Tibial nerve (tissue), 4 donors: ENCODE results near the gene ETV6.

Experiments
- EP300 ChIP-seq, 2 donors: sonication (generic); formaldehyde crosslinking; IDR thresholded peaks; one replicate each; pipeline ENCODE4 v1.6.1; 2017; ENCODE audit warnings: antibody characterized with exemption in 2 of 2, mild to moderate bottlenecking in 1 of 2
- TF ChIP-seq, protein P1 (sequence below), 5 experiments: fragments of 200-600 bp in 3 of 5; fragments of 450-650 bp in 2 of 5; sonication (generic) in 3 of 5; IDR thresholded peaks; one replicate each; pipeline ENCODE4 v1.5.1; 2016 to 2019; ENCODE audit warnings: antibody characterized with exemption in 5 of 5, mild to moderate bottlenecking in 3 of 5, moderate library complexity in 2 of 5

DNA sequence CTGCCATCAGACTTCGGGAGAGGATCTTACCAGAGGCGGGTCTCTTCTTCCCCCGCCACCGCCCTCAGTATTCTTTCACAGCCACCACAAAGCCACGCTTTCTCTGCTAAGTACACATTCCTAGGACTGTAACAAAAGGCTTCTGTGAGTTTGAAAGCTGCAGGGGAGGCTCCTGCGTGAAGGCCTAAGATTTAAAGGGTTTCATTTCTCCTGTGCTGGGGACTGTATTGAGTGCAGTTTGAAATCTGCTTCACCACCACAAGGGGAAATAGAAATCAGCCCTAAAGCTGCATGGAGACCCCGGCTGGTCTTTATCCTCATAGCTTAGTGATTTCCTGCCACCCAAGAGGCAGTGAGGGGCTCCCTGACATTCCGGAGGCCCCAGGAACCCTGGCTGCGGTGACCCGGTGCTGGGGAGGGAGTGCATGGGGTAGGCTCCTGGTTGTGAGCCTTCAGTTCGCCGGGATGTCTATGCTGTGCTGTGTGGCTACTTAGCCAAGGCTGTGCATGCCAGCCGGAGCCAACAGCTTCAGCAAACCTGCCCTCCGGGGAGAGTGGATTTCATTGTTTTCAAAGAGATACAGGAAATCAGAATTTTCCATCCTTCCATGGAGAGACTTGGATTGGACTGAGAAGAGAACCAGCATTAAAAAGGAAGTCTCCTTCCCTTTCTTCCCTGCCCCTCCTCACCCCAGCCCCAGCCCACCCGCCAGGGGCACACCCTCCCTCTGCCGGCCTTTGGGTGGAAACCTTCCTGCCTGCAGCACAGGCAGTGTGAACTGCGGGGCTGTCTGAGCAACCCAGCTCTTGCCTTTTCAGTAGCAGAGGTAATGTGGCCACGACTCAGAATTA lies 163.3 kb downstream of the ETV6 start:
- TF ChIP-seq, protein P1, sequence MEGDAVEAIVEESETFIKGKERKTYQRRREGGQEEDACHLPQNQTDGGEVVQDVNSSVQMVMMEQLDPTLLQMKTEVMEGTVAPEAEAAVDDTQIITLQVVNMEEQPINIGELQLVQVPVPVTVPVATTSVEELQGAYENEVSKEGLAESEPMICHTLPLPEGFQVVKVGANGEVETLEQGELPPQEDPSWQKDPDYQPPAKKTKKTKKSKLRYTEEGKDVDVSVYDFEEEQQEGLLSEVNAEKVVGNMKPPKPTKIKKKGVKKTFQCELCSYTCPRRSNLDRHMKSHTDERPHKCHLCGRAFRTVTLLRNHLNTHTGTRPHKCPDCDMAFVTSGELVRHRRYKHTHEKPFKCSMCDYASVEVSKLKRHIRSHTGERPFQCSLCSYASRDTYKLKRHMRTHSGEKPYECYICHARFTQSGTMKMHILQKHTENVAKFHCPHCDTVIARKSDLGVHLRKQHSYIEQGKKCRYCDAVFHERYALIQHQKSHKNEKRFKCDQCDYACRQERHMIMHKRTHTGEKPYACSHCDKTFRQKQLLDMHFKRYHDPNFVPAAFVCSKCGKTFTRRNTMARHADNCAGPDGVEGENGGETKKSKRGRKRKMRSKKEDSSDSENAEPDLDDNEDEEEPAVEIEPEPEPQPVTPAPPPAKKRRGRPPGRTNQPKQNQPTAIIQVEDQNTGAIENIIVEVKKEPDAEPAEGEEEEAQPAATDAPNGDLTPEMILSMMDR (IDR thresholded peaks at IDR 0.05): peak in 2 of 5 experiments; percentile 6 to 28
- TF ChIP-seq EP300 (IDR thresholded peaks at IDR 0.05): peak in 1 of 2 donors; percentile 33
